HCT116 (cell line): ENCODE results near the gene FAM221B.

Experiments used
- CTCF ChIP-seq, 3 experiments: fragments of 200-600 bp in 1 of 3; sonication (generic) in 1 of 3; IDR thresholded peaks in 2 of 3; conservative IDR thresholded peaks in 1 of 3; 2 replicates each; pipeline ENCODE4 v1.5.1; 2012 to 2017; ENCODE audit warnings: low read depth in 2 of 3, low read length in 2 of 3, antibody characterized with exemption in 1 of 3, borderline replicate concordance in 1 of 3, control low read depth in 1 of 3, mild to moderate bottlenecking in 1 of 3, mixed read lengths in 1 of 3, mixed run types in 1 of 3, moderate library complexity in 1 of 3; ENCODE audit not compliant: insufficient read depth in 1 of 3
- JUND ChIP-seq: IDR thresholded peaks from 2 replicates; pipeline ENCODE4 v1.6.1; 2012
- POLR2A ChIP-seq: IDR thresholded peaks from 2 replicates; pipeline ENCODE4 v1.7.0; 2011; ENCODE audit warnings: borderline replicate concordance; ENCODE audit not compliant: insufficient read depth, insufficient read length; ENCODE audit errors: extremely low read depth

GRCh38 chr9:35834260-35835215 is 6.0 kb upstream of the FAM221B start:
- no peak for TF ChIP-seq CTCF (IDR thresholded peaks at IDR 0.05 in 2 of 3, conservative IDR thresholded peaks at IDR 0.05 in 1 of 3; ENCODE audit: borderline replicate concordance in 1 of 3, insufficient read depth in 1 of 3, low read depth in 2 of 3, low read length in 2 of 3)
- no peak for TF ChIP-seq POLR2A
- no peak for TF ChIP-seq JUND
